B cell (primary cell): ENCODE measurements around the gene NONO.
"Not testable (repeated sequence)": the region's sequence is repeated elsewhere in the genome, so short reads cannot be mapped to it uniquely, and the experiment has no call there.

ENCODE experiments used
- CTCF ChIP-seq: fragments of 200-600 bp; IDR thresholded peaks from one replicate; pipeline ENCODE4 v1.8.0; 2022; ENCODE audit warnings: antibody characterized with exemption, mild to moderate bottlenecking
- EZH2 ChIP-seq: IDR thresholded peaks from 2 replicates; pipeline ENCODE4 v1.6.1; 2012; ENCODE audit warnings: borderline replicate concordance, low read depth, mild to moderate bottlenecking, moderate library complexity, low read length; ENCODE audit not compliant: insufficient read depth, poor library complexity, severe bottlenecking

- not testable (repeated sequence) for TF ChIP-seq CTCF, EZH2
Observed at GRCh38 chrX:71316959-71317358, 33.5 kb downstream of the NONO start.
